Fibroblast of lung (primary cell): ENCODE results near the gene SLC6A4. TPM values are rescaled to one million over a fixed set of nuclear protein-coding genes. Genes with fewer than 3 reads are reported as not detected.

Source experiments
- DNase-seq, 2 donors: peaks; one replicate each; pipeline versions ENCODE4 v3.0.0 to v3.0.0-alpha.2; 2010; ENCODE audit warnings: low read depth in 2 of 2
- H2AFZ ChIP-seq: 2 replicates; pipeline ENCODE4 v1.5.1; 2012; ENCODE audit warnings: low read length, control low read depth, inconsistent platforms
- H3K27ac ChIP-seq: 2 replicates; pipeline ENCODE4 v1.5.1; 2011; ENCODE audit warnings: low read length, control low read depth; ENCODE audit not compliant: insufficient read depth
- H3K27me3 ChIP-seq: 2 replicates; pipeline ENCODE4 v1.5.1; 2011; ENCODE audit warnings: mild to moderate bottlenecking, low read length; ENCODE audit not compliant: control insufficient read depth, insufficient read depth
- H3K36me3 ChIP-seq: 2 replicates; pipeline ENCODE4 v1.5.1; 2011; ENCODE audit warnings: low read length; ENCODE audit not compliant: control insufficient read depth, insufficient read depth
- H3K4me1 ChIP-seq: 2 replicates; pipeline ENCODE4 v1.5.1; 2011; ENCODE audit warnings: low read length; ENCODE audit not compliant: control insufficient read depth, insufficient read depth; ENCODE audit errors: extremely low read depth
- H3K4me2 ChIP-seq: 2 replicates; pipeline ENCODE4 v1.5.1; 2011; ENCODE audit warnings: low read length, control low read depth; ENCODE audit not compliant: insufficient read depth; ENCODE audit errors: extremely low read depth
- H3K4me3 ChIP-seq, 4 experiments: fragments of 200-600 bp in 1 of 4; sonication (generic) in 1 of 4; replicated peaks in 1 of 4; 2 replicates each; pipeline ENCODE4 v1.5.1; 2011 to 2016; ENCODE audit warnings: low read length in 4 of 4, low read depth in 3 of 4, mild to moderate bottlenecking in 3 of 4, control low read depth in 2 of 4, inconsistent platforms in 1 of 4, mixed read lengths in 1 of 4; ENCODE audit not compliant: insufficient read depth in 1 of 4; ENCODE audit errors: control extremely low read depth in 1 of 4
- H3K79me2 ChIP-seq: 2 replicates; pipeline ENCODE4 v1.5.1; 2012; ENCODE audit warnings: mild to moderate bottlenecking, low read length, inconsistent platforms; ENCODE audit not compliant: control insufficient read depth, insufficient read depth
- H3K9ac ChIP-seq: 2 replicates; pipeline ENCODE4 v1.5.1; 2011; ENCODE audit warnings: mild to moderate bottlenecking, low read length, control low read depth; ENCODE audit not compliant: insufficient read depth
- H3K9me3 ChIP-seq: 2 replicates; pipeline ENCODE4 v1.5.1; 2012; ENCODE audit warnings: low read depth, low read length; ENCODE audit not compliant: control insufficient read depth, insufficient read depth
- H4K20me1 ChIP-seq: 2 replicates; pipeline ENCODE4 v1.5.1; 2011; ENCODE audit warnings: low read length; ENCODE audit not compliant: control insufficient read depth, insufficient read depth; ENCODE audit errors: extremely low read depth
- EZH2 ChIP-seq: IDR thresholded peaks from 2 replicates; pipeline ENCODE4 v1.5.1; 2012; ENCODE audit warnings: low read length, control low read depth, mild to moderate bottlenecking; ENCODE audit errors: missing control alignments
- polyA plus RNA-seq, 2 donors: library from polyadenylated mRNA; depleted of rRNA in 1 of 2; stranded (reverse) in 1 of 2; unstranded in 1 of 2; fragments of >200 nt; gene quantifications; 2 replicates each; pipeline ENCODE4 v1.2.1, GENCODE V29; 2011 to 2012; ENCODE audit warnings: missing spikeins in 1 of 2
- total RNA-seq: library from RNA; depleted of rRNA; stranded (reverse); fragments of >200 nt; gene quantifications from 2 replicates; pipeline ENCODE4 v1.2.1, GENCODE V29; 2014
- TF ChIP-seq, protein P1 (sequence below), 2 donors: IDR thresholded peaks in 1 of 2; conservative IDR thresholded peaks in 1 of 2; 1 replicate in 1 of 2; 2 replicates in 1 of 2; pipeline ENCODE4 v1.5.1; 2011 to 2012; ENCODE audit warnings: low read length in 2 of 2, control low read depth in 1 of 2, inconsistent platforms in 1 of 2, low read depth in 1 of 2, mild to moderate bottlenecking in 1 of 2

Gene SLC6A4
- total and polyA plus RNA-seq, 2 donors (not counting 1 experiment from before 2014, with no cell fraction given): not detected

GRCh38 chr17:30155389-30155788 is 80.1 kb downstream of the SLC6A4 start:
- Histone ChIP-seq H3K4me3 (no peak overlapping the region), H3K4me2 (no peak overlapping the region), H3K4me1 (no peaks in the 10 kb centered on the region), H4K20me1 (no peaks in the 10 kb centered on the region), H3K9me3 (no peaks in the 10 kb centered on the region), H3K27me3 (no peaks in the 10 kb centered on the region), H3K36me3 (peaks cover 2% of the 10 kb centered on the region), H3K79me2 (peaks cover 59% of the 10 kb centered on the region), H3K9ac (no peak overlapping the region), H3K27ac (no peak overlapping the region), H2AFZ (no peak overlapping the region)
- no peak for DNase-seq
- TF ChIP-seq EZH2: no peak
- TF ChIP-seq, protein P1, sequence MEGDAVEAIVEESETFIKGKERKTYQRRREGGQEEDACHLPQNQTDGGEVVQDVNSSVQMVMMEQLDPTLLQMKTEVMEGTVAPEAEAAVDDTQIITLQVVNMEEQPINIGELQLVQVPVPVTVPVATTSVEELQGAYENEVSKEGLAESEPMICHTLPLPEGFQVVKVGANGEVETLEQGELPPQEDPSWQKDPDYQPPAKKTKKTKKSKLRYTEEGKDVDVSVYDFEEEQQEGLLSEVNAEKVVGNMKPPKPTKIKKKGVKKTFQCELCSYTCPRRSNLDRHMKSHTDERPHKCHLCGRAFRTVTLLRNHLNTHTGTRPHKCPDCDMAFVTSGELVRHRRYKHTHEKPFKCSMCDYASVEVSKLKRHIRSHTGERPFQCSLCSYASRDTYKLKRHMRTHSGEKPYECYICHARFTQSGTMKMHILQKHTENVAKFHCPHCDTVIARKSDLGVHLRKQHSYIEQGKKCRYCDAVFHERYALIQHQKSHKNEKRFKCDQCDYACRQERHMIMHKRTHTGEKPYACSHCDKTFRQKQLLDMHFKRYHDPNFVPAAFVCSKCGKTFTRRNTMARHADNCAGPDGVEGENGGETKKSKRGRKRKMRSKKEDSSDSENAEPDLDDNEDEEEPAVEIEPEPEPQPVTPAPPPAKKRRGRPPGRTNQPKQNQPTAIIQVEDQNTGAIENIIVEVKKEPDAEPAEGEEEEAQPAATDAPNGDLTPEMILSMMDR (conservative IDR thresholded peaks at IDR 0.05 in 1 of 2, IDR thresholded peaks at IDR 0.05 in 1 of 2; ENCODE audit: low read depth in 1 of 2, low read length in 2 of 2): no peak

DNA sequence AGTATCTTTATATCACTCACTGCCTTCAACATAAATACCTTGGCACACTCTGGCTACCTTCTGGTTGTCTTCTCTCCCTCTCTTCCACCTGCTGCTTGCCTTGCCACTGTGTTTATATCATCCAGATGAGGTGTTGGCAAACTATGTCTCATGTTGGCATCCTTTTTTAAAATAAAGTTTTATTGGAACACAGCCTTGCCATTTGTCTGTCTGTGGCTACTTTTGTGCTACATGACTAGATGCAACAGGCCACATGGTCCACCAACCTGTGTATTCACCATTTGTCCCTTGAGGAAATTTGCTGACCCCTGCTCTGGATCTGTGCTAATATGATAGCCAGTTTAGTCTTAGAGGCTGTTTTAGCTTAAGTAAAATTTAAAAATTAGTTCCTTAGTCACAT is 82.0 kb downstream of the SLC6A4 start:
- H3K4me1 ChIP-seq: no peaks in the 10 kb centered on the region
- H3K27me3 ChIP-seq: no peaks in the 10 kb centered on the region
- peaks cover 2% of the 10 kb centered on the region for H3K36me3 ChIP-seq
- no peak overlapping the region for H3K4me3 ChIP-seq
- H3K9me3 ChIP-seq: no peaks in the 10 kb centered on the region
- TF ChIP-seq, protein P1 (conservative IDR thresholded peaks at IDR 0.05 in 1 of 2, IDR thresholded peaks at IDR 0.05 in 1 of 2; ENCODE audit: low read depth in 1 of 2, low read length in 2 of 2): no peak
- no peak for TF ChIP-seq EZH2
- H3K79me2 ChIP-seq: peaks cover 48% of the 10 kb centered on the region
- no peak overlapping the region for H2AFZ ChIP-seq
- no peak for DNase-seq
- no peak overlapping the region for H3K27ac ChIP-seq
- no peaks in the 10 kb centered on the region for H4K20me1 ChIP-seq
- no peak overlapping the region for H3K4me2 ChIP-seq
- no peak overlapping the region for H3K9ac ChIP-seq

GRCh38 chr17:30151471-30151870 is 84.0 kb downstream of the SLC6A4 start:
- Histone ChIP-seq H3K4me3 (no peak overlapping the region), H4K20me1 (no peaks in the 10 kb centered on the region), H3K4me2 (no peak overlapping the region), H3K4me1 (no peaks in the 10 kb centered on the region), H3K36me3 (no peaks in the 10 kb centered on the region), H3K27me3 (no peaks in the 10 kb centered on the region), H2AFZ (no peak overlapping the region), H3K27ac (no peak overlapping the region), H3K9ac (no peak overlapping the region), H3K79me2 (peaks cover 36% of the 10 kb centered on the region), H3K9me3 (no peaks in the 10 kb centered on the region)
- no peak for DNase-seq
- TF ChIP-seq, protein P1 (conservative IDR thresholded peaks at IDR 0.05 in 1 of 2, IDR thresholded peaks at IDR 0.05 in 1 of 2; ENCODE audit: low read depth in 1 of 2, low read length in 2 of 2): no peak
- no peak for TF ChIP-seq EZH2
